ENCODE results near the gene LHX2.

Gene LHX2

GRCh38 chr9:124012368-124013301, 1.1 kb downstream of the LHX2 start:
- FAIRE-seq (no peak), DNase-seq (ENCODE audit: extremely low spot score, insufficient read length, low read depth) (no peak)

GRCh38 chr9:124013309-124014210, 2.0 kb downstream of the LHX2 start:
- DNase-seq (ENCODE audit: extremely low spot score, insufficient read length, low read depth): no peak
- no peak for FAIRE-seq

- DNase-seq (ENCODE audit: extremely low spot score, insufficient read length, low read depth) (no peak), FAIRE-seq (no peak)
Measured at GRCh38 chr9:124014211-124014955, 2.8 kb downstream of the LHX2 start.

- DNase-seq (ENCODE audit: extremely low spot score, insufficient read length, low read depth) (no peak), FAIRE-seq (no peak)
Measured at GRCh38 chr9:124014956-124015660, 3.5 kb downstream of the LHX2 start.

- DNase-seq (ENCODE audit: extremely low spot score, insufficient read length, low read depth) (no peak), FAIRE-seq (no peak)
Measured at GRCh38 chr9:124015661-124016131, 4.1 kb downstream of the LHX2 start.

DNA sequence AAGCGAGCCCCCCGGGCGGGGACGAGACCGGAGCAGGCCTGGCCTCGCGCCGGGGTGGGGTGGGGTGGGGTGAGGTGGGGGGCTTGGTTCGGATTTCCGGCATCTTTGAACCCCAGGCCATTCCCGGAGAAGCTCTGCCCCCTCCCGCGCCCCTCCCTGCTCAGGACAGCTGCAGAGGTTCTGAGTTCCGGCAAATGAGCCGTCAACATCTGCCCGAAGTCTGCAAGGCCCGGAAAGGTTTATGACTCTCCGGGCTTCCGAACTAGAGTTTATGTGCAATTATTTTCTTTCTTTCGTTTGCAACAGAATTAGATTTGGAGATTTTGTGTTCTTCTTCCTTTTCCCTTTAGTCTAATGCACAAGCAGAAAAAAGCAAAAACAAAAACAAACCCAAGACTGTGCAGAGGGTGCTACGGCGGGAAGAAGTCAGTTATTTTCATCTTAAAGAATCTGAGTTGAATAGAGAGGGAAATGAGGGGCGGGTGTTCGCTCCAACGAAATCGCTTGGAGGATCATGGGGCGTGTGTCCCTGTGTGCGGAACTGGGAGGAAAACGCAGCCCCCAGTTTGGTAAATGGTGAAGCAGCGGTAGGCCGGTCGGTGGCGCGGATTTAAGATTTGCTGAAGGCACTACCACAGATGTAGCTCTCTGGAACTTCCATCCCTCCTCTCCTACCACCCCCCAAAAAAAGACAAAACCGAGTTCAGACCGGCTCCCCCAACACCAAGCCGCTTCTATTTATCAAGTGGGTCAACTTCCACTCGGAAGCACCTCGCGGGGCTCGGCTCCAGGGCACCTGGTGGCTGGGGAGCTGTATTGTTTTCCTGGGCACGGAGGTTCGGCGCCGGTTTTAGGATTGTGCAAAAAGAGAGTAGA, 4.8 kb downstream of the LHX2 start:
- no peak for FAIRE-seq
- no peak for DNase-seq (ENCODE audit: extremely low spot score, insufficient read length, low read depth)

GRCh38 chr9:124017051-124017928, 5.7 kb downstream of the LHX2 start:
- FAIRE-seq: no peak
- DNase-seq (ENCODE audit: extremely low spot score, insufficient read length, low read depth): no peak

- DNase-seq (ENCODE audit: extremely low spot score, insufficient read length, low read depth): no peak
- FAIRE-seq: no peak
Measured at GRCh38 chr9:124017929-124018729, 6.6 kb downstream of the LHX2 start.

DNA sequence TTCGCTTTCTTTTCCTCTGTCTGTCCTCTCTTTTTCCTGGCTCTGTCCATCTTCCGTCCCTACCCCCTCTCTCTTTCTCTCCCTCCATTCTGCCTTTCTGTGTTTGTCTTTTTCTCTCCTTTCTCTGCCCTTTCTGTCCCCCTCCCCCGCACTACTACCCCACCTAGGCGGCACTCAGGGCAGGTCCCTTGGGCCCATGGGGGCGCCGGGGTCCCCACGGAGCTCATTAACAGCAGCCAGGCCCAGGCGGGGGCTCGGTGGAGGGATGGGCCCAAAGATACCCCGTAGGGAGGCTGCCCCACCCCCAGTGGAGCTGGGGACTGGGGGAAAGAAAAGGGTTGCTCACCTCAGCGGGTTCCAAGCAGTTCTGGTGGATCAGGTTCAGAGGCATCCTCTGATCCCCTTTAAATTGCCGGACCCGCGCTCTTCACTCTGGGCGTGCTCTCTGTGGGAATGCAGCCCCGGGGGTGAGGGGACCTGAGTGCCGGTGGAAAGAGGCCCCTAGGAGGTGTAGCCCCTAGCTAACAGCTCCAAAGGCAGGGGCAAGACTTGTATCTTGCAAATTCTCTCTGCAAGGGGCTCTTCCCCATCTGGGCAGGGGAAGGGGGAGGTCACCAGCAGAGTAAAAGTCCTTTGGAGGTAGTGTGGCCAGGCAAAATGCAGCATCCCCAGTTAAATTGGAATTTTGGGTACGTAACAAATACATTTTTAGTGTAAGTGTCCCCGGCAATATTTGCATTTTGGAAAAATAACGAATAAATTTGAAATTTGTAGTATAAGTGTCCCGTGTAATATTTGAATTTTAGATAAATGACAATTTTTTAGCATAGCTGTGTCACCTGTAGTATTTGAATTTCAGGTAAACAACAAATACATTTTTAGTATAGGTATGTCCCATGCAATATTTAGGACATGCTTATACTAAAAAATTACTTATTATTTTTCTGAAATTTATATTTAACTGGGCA, 7.4 kb downstream of the LHX2 start:
- FAIRE-seq (no peak), DNase-seq (ENCODE audit: extremely low spot score, insufficient read length, low read depth) (no peak)

DNA sequence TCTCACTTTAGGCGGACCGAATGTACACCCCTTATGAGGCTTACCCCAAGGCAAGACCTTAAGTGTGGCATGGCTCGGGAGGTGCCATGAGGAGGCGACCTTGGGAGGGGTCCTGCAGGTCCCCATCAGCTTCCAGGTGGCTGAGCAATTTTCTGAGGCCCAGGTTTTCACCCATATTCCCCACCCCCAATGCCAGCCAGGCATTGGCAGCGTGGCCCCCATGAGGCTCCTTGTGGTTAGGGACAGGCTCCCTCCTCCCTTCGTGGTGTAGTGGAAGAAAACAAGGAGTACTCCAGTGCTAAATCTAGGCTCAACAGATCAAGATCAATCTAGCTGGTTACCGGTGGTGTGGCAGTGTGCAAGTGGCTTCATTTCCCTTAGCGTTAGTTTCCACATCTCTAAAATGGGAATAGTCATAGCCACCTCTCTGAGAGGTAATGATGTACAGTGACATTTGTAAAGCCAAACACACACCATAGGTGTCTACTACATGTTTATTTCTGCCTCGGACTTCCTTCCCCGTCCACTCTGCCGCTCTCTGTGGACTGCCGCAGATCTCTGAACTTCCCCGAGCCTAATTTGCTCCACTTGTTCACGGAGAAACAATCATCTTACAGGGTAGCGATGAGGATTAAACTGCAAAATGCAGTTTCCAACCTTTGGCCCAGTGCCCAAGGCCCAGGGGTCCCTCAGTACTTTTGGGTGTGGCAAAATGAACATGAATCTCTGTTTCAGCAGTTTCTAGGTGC, 8.4 kb downstream of the LHX2 start:
- DNase-seq (ENCODE audit: extremely low spot score, insufficient read length, low read depth) (no peak), FAIRE-seq (no peak)

- FAIRE-seq: peak; percentile 63
- peak; percentile 59 for DNase-seq (ENCODE audit: extremely low spot score, insufficient read length, low read depth)
Measured at GRCh38 chr9:124020520-124021384, 9.2 kb downstream of the LHX2 start.

GRCh38 chr9:124021385-124021769, 9.8 kb downstream of the LHX2 start:
- DNase-seq (ENCODE audit: extremely low spot score, insufficient read length, low read depth) (no peak), FAIRE-seq (no peak)

DNA sequence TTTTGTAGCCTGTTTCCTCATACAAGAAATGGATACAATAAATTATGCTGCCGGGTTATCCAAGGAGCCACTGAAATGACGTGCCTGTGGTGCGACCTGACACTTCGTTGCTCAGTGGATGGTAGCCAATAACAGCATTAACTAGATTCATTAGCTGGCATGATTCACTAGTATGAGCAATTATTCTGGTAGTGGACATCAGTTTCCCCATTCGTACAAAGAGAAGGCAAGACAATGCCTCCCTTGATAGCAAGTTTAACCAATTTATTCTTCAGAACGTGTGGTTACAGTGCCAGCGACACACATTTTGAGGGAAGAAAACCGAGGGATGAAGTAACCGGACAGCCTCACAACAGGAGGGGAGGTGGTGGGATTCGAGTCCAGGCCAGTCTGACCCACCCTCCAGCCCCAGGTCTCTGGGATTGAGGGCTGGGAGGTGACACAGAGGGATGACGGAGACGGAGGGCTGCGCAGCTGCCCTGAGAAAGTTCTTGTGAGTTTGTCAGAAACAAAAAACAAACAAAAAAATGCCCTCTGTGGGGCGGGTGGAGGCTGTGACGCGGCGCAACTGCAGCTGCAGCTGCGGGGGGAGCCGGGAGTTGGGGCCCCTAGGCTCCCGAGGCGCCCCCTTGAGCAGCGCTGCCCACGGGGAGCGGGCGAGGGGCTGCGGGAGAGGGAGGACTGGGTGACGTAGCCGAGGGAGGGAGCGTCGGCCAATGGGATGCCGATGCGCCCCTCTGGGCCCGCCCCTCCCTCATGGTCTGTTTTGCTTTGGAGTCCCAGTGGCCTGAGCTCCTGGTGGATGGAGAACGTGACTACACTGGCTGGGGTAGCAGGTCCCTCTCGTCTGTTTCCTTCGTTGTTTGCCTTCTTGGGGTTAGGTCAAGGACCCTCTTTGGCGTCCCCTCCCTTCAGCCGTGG, 10.9 kb downstream of the LHX2 start:
- no peak for FAIRE-seq
- no peak for DNase-seq (ENCODE audit: extremely low spot score, insufficient read length, low read depth)

Data from GM18507 (cell line).